IMR-90 (cell line): ENCODE results near the gene PHKA1. TPM values are rescaled to one million over a fixed set of nuclear protein-coding genes. Genes with fewer than 3 reads are reported as not detected.

Source experiments
- ATAC-seq: fragments of 200-7000 bp; cut with Tn5 transposase; 2 replicates; pipeline ENCODE4 v1.9.1; 2020; ENCODE audit warnings: low read depth, mild to moderate bottlenecking, moderate library complexity
- BruUV-seq: library from RNA; stranded (reverse); fragments of 400-500 nt; replicated peaks from 2 replicates; lab custom pipeline; 2021; lab: Mats Ljungman, UMichigan
- CTCF ChIA-PET: fragments of 300-600 bp; formaldehyde crosslinking; extraction: SDS; loops from one replicate; lab custom pipeline; 2021; ENCODE audit warnings: antibody characterized with exemption; lab: Yijun Ruan, JAX
- POLR2A ChIA-PET: fragments of 300-600 bp; sonication (Branson Sonifier 250); formaldehyde crosslinking; loops from one replicate; lab custom pipeline; 2022; ENCODE audit warnings: antibody characterized with exemption; ENCODE audit not compliant: unreplicated experiment; lab: Charles Lee
- DNase-seq: peaks from one replicate; pipeline ENCODE4 v3.0.0; 2013
- H2AFZ ChIP-seq: replicated peaks from 2 replicates; pipeline ENCODE3; 2013; ENCODE audit warnings: low read length, mild to moderate bottlenecking; ENCODE audit not compliant: poor library complexity
- H2AK5ac ChIP-seq: 2 replicates; pipeline ENCODE4 v1.6.1; 2013; ENCODE audit warnings: low read depth, low read length, inconsistent platforms
- H2AK9ac ChIP-seq: replicated peaks from 2 replicates; pipeline ENCODE3; 2013; ENCODE audit warnings: mild to moderate bottlenecking, low read depth, low read length, moderate library complexity; ENCODE audit not compliant: poor library complexity
- H2BK120ac ChIP-seq: 2 replicates; pipeline ENCODE4 v1.6.1; 2013; ENCODE audit warnings: low read depth, low read length, inconsistent platforms
- H2BK15ac ChIP-seq: 3 replicates; pipeline ENCODE4 v1.6.1; 2013; ENCODE audit warnings: low read depth, low read length, inconsistent platforms
- H2BK20ac ChIP-seq: 2 replicates; pipeline ENCODE4 v1.6.1; 2013; ENCODE audit warnings: low read depth, mild to moderate bottlenecking, inconsistent platforms, low read length, moderate library complexity
- H2BK5ac ChIP-seq: 2 replicates; pipeline ENCODE4 v1.6.1; 2013; ENCODE audit warnings: mild to moderate bottlenecking, low read depth, low read length, inconsistent platforms; ENCODE audit not compliant: poor library complexity, severe bottlenecking
- H3K14ac ChIP-seq: replicated peaks from 2 replicates; pipeline ENCODE4 v1.6.1; 2013; ENCODE audit warnings: low read depth, low read length, inconsistent platforms
- H3K18ac ChIP-seq: 2 replicates; pipeline ENCODE4 v1.6.1; 2013; ENCODE audit warnings: low read depth, low read length, control low read depth
- H3K23ac ChIP-seq: 2 replicates; pipeline ENCODE4 v1.6.1; 2013; ENCODE audit warnings: low read depth, low read length, inconsistent platforms
- H3K27ac ChIP-seq: 2 replicates; pipeline ENCODE4 v1.5.1; 2013; ENCODE audit warnings: mild to moderate bottlenecking, control low read depth, low read length; ENCODE audit not compliant: insufficient read depth
- H3K27me3 ChIP-seq: 2 replicates; pipeline ENCODE4 v1.6.1; 2013; ENCODE audit warnings: low read length; ENCODE audit not compliant: control insufficient read depth, insufficient read depth
- H3K36me3 ChIP-seq: 2 replicates; pipeline ENCODE4 v1.6.1; 2013; ENCODE audit warnings: low read length, mixed read lengths; ENCODE audit not compliant: control insufficient read depth, insufficient read depth
- H3K4ac ChIP-seq: 2 replicates; pipeline ENCODE4 v1.6.1; 2013; ENCODE audit warnings: low read depth, low read length, inconsistent platforms
- H3K4me1 ChIP-seq: 2 replicates; pipeline ENCODE4 v1.6.1; 2013; ENCODE audit warnings: low read length, mixed read lengths; ENCODE audit not compliant: control insufficient read depth, insufficient read depth
- H3K4me2 ChIP-seq: 2 replicates; pipeline ENCODE4 v1.6.1; 2013; ENCODE audit warnings: low read depth, mild to moderate bottlenecking, control low read depth, low read length, moderate library complexity
- H3K4me3 ChIP-seq: 2 replicates; pipeline ENCODE4 v1.5.1; 2013; ENCODE audit warnings: low read depth, mild to moderate bottlenecking, control low read depth, low read length, moderate library complexity; ENCODE audit not compliant: insufficient read depth
- H3K56ac ChIP-seq: 2 replicates; pipeline ENCODE4 v1.6.1; 2013; ENCODE audit warnings: low read length, inconsistent platforms; ENCODE audit not compliant: insufficient read depth; ENCODE audit errors: extremely low read depth
- H3K79me1 ChIP-seq, 2 experiments: 2 replicates each; pipeline ENCODE4 v1.6.1; 2013; ENCODE audit warnings: low read length in 2 of 2, inconsistent platforms in 1 of 2, low read depth in 1 of 2
- H3K9ac ChIP-seq: 2 replicates; pipeline ENCODE4 v1.6.1; 2013; ENCODE audit warnings: low read depth, low read length, control low read depth
- H3K9me1 ChIP-seq: 2 replicates; pipeline ENCODE4 v1.6.1; 2013; ENCODE audit warnings: low read length, inconsistent platforms; ENCODE audit not compliant: insufficient read depth
- H3K9me3 ChIP-seq: 2 replicates; pipeline ENCODE4 v1.6.1; 2013; ENCODE audit warnings: low read length; ENCODE audit not compliant: control insufficient read depth, insufficient read depth
- H4K20me1 ChIP-seq: 2 replicates; pipeline ENCODE4 v1.6.1; 2013; ENCODE audit warnings: low read length, inconsistent platforms; ENCODE audit not compliant: insufficient read depth
- H4K5ac ChIP-seq: 2 replicates; pipeline ENCODE4 v1.6.1; 2013; ENCODE audit warnings: mild to moderate bottlenecking, low read depth, low read length, control low read depth
- H4K8ac ChIP-seq, 2 experiments: 2 replicates each; pipeline ENCODE4 v1.6.1; 2013; ENCODE audit warnings: low read depth in 2 of 2, low read length in 2 of 2, control low read depth in 1 of 2, inconsistent platforms in 1 of 2
- H4K91ac ChIP-seq: 2 replicates; pipeline ENCODE4 v1.6.1; 2013; ENCODE audit warnings: low read depth, low read length, inconsistent platforms; ENCODE audit not compliant: insufficient read depth
- FOS ChIP-seq: fragments of 150-350 bp; IDR thresholded peaks from 2 replicates; pipeline ENCODE4 v1.6.1; 2016; ENCODE audit warnings: low read depth, low read length
- RAD21 ChIP-seq: IDR thresholded peaks from 2 replicates; pipeline ENCODE4 v1.6.1; 2012; ENCODE audit warnings: low read length, improper control_type of control experiment
- WGBS, 2 experiments: methylation state at CpG; one replicate each; pipeline versions ENCODE4 v1.1.5 to v1.1.7; 2013; ENCODE audit warnings: missing lambda C conversion rate in 2 of 2; ENCODE audit not compliant: insufficient read length in 1 of 2; ENCODE audit errors: extremely low coverage in 2 of 2; 5-methylcytosine and 5-hydroxymethylcytosine counted together
- dilution Hi-C: fragments of 300-500 bp; cut with HindIII; formaldehyde crosslinking; loops from one replicate; pipeline ENCODE4 v1.14.3; 2018; ENCODE audit warnings: low sequenced_read_pairs; ENCODE audit not compliant: unreplicated experiment
- in situ Hi-C: fragments of 300-500 bp; cut with MboI; formaldehyde crosslinking; loops from 3 replicates; pipeline ENCODE4 v1.14.3; 2019; ENCODE audit warnings: low sequenced_read_pairs, inconsistent platforms, mixed read lengths
- intact Hi-C: fragments of 100-400 bp; cut with micrococcal nuclease; formaldehyde crosslinking; loops from 2 replicates; pipeline ENCODE4 v1.10.0; 2022
- polyA plus RNA-seq, 3 experiments: library from polyadenylated mRNA; depleted of rRNA; stranded (reverse); fragments of >200 nt; gene quantifications; 2 replicates each; pipeline ENCODE4 v1.2.3, GENCODE V29; 2012; ENCODE audit warnings: low replicate concordance in 1 of 3
- total RNA-seq: library from RNA; depleted of rRNA; stranded (reverse); fragments of >200 nt; gene quantifications from 2 replicates; pipeline ENCODE4 v1.2.3, GENCODE V29; 2012

PHKA1 gene
- total and polyA plus RNA-seq, 2 of the 4 experiments (the other 2 are of a cell fraction), result 2.7 to 4.5 TPM

DNA sequence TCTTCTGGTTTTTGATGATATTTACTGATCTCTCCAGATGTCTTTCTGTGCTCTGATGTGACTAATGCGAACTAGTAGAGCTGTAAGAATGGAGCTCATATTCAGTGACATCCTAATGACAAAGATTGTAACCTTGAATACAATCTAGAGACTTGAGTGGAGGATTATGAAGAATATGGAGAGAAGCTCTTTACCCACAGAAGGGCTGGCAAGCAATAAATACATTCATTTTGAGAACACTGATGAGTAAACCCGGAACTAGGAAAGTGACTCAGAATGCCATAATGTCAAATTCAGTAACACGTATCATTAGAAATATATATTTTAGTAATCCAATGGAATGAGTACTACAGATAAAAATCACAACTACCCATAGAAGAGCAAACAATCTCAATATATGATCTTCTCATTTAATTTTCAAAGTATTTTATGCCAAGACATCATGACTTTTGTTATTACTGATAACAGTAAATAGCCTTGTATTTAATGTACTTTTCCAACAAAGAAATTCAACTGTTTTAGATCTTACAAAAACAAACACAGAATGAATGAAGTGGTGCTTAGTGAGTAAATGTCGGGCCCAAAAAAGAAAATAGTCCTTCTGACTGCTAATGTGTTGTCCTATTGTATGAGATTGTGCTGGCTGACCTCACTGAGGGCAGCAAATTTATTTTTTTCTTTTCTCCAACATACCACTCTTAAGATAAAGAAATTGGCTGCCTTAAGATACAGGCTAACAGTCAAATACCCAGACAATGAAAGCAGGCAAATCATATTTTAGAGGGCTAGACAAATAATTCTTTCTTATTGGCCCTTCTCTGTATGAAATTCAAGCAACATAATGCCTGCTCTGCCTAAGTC is 92.3 kb downstream of the PHKA1 start:
- no peak overlapping the region for H2AK9ac ChIP-seq
- no peak overlapping the region for H4K5ac ChIP-seq
- H3K14ac ChIP-seq, result no peak overlapping the region
- no peak overlapping the region for H3K9ac ChIP-seq
- no peak overlapping the region for H4K91ac ChIP-seq
- peak overlapping the region; percentile 65; the same call in 1 of the 2 replicates for H3K4me2 ChIP-seq
- H2BK20ac ChIP-seq, result no peak overlapping the region; the same call in 1 of the 2 replicates
- H3K4me3 ChIP-seq, result no peak overlapping the region
- in situ Hi-C loops (no loop called here), intact Hi-C loops (no loop called here), dilution Hi-C loops (no loop called here)
- H3K9me3 ChIP-seq, result no peaks in the 10 kb centered on the region
- H3K56ac ChIP-seq, result no peak overlapping the region
- no peak overlapping the region; a peak in 1 of 4 replicates for H4K8ac ChIP-seq
- peaks cover 4% of the 10 kb centered on the region for H3K4me1 ChIP-seq
- peak overlapping the region; percentile 53; the same call in 1 of the 3 replicates for H2BK15ac ChIP-seq
- peaks cover 6% of the 10 kb centered on the region for H3K9me1 ChIP-seq
- WGBS, 2 experiments, result no CpG with 5 or more reads among the region's 4 CpGs
- H3K23ac ChIP-seq, result no peak overlapping the region
- ATAC-seq, result peak; percentile 32
- H3K36me3 ChIP-seq, result no peaks in the 10 kb centered on the region
- ChIA-PET POLR2A (no interaction called here), CTCF (interaction anchor here (0.6 to 1.0 kb wide), 2 partner anchors 8 to 21 kb away, joined by 5 read pairs; no protein-coding TSS in a partner anchor)
- DNase-seq, result peak; percentile 61
- no peak overlapping the region; the same call in 1 of the 2 replicates for H2BK120ac ChIP-seq
- H4K20me1 ChIP-seq, result no peaks in the 10 kb centered on the region
- H2AFZ ChIP-seq, result no peak overlapping the region
- no peaks in the 10 kb centered on the region for H3K79me1 ChIP-seq
- H3K27ac ChIP-seq, result peak overlapping the region; percentile 25; the same call in 1 of the 2 replicates
- no peak for TF ChIP-seq RAD21
- peak; percentile 38; the same call in 1 of the 2 replicates for TF ChIP-seq FOS
- H3K18ac ChIP-seq, result no peak overlapping the region; the same call in 1 of the 2 replicates
- H2BK5ac ChIP-seq, result peak overlapping the region; percentile 70
- no peak overlapping the region for H3K4ac ChIP-seq
- BruUV-seq, result no TSS peak
- H2AK5ac ChIP-seq, result no peak overlapping the region
- no peaks in the 10 kb centered on the region; the same call in 1 of the 2 replicates for H3K27me3 ChIP-seq
